Aorta (tissue), 5 donors: ENCODE data around the gene NCS1. TPM values are rescaled to one million over a fixed set of nuclear protein-coding genes. Genes with fewer than 3 reads are reported as not detected.
A peak's percentile ranks its signal among the peaks of the same experiment; 100 is the strongest.

Source experiments
- ATAC-seq: fragments of 200-7000 bp; cut with Tn5 transposase; one replicate; pipeline ENCODE4 v1.9.1; 2022; ENCODE audit warnings: moderate library complexity; ENCODE audit not compliant: low FRiP score
- DNase-seq, 2 donors: peaks; one replicate each; pipeline ENCODE4 v3.0.0-alpha.2; 2020
- H3K27ac ChIP-seq, 2 donors: one replicate each; pipeline ENCODE4 v1.5.1; 2013; ENCODE audit warnings: low read length in 2 of 2, mild to moderate bottlenecking in 2 of 2, moderate library complexity in 2 of 2, control low read depth in 1 of 2, inconsistent platforms in 1 of 2, low read depth in 1 of 2
- H3K27me3 ChIP-seq, 2 donors: one replicate each; pipeline ENCODE4 v1.6.1; 2013; ENCODE audit warnings: control low read depth in 1 of 2, low read length in 1 of 2, mild to moderate bottlenecking in 1 of 2, moderate library complexity in 1 of 2; ENCODE audit not compliant: insufficient read depth in 2 of 2, control insufficient read depth in 1 of 2
- H3K36me3 ChIP-seq, 2 donors: one replicate each; pipeline ENCODE4 v1.6.1; 2013; ENCODE audit warnings: control low read depth in 1 of 2, low read length in 1 of 2, mild to moderate bottlenecking in 1 of 2; ENCODE audit not compliant: insufficient read depth in 2 of 2, control insufficient read depth in 1 of 2
- H3K4me1 ChIP-seq, 2 donors: one replicate each; pipeline ENCODE4 v1.6.1; 2013; ENCODE audit warnings: low read length in 2 of 2, control low read depth in 1 of 2, mild to moderate bottlenecking in 1 of 2, moderate library complexity in 1 of 2; ENCODE audit not compliant: insufficient read depth in 2 of 2, control insufficient read depth in 1 of 2
- H3K4me3 ChIP-seq, 2 donors: one replicate each; pipeline ENCODE4 v1.5.1; 2013; ENCODE audit warnings: low read length in 2 of 2, control low read depth in 1 of 2, mild to moderate bottlenecking in 1 of 2
- H3K9me3 ChIP-seq: one replicate; pipeline ENCODE4 v1.6.1; 2013; ENCODE audit warnings: mild to moderate bottlenecking, low read length; ENCODE audit not compliant: control insufficient read depth
- WGBS, 2 donors: extraction: QIAGEN DNeasy Blood & Tissue Kit; methylation state at CpG; one replicate each; pipeline ENCODE4 v1.1.7; 2013; 5-methylcytosine and 5-hydroxymethylcytosine counted together
- intact Hi-C, 2 donors: fragments of 100-400 bp; cut with DNase I; formaldehyde crosslinking; loops; one replicate each; pipeline versions ENCODE4 v1.14.2 to v1.15.0; 2022
- polyA plus RNA-seq, 2 donors: library from polyadenylated mRNA; stranded (reverse); fragments of 200-250 nt; gene quantifications; one replicate each; pipeline ENCODE4 v1.2.3, GENCODE V29; 2013
- total RNA-seq, 2 donors: library from RNA; stranded (reverse); fragmentation: NEBNext Ultra II Directional; extraction: Animal tissue kit (Norgen Biotek cat#: 25700); gene quantifications; one replicate each; pipeline ENCODE4 v1.2.1, GENCODE V29; 2021
- donor health status: healthy with polysubstance abuse.
- donor health status: Bipolar disorder and iron deficiency.
- donor health status: DM: no; HTN: no; CAD: no.
- donor health status: DM: no; HTN: no; CAD: no.
- donor health status: DM: yes; HTN: yes; CAD: no.

The NCS1 gene
- total and polyA plus RNA-seq, 4 donors: 21.3 to 171 (median 47.4) TPM

DNA sequence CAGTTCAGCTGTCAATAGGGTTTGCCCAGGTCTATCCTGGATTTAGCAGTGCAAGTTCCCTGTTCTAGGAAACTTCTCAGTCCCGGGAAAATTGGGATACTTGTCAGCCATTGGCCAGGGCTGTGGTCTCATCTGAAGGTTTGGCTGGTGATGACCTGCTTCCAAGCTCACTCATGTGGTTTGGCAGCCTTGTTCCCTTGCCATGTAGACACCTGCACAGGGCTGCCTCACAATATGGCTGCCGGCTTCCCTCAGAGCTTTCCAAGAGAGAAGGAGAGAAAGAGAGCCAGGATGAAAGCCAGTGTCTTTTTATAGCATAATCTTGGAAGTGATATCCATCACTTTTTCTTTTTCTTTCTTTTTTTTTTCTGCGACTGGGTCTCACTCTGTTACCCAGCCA, 55.6 kb downstream of the NCS1 start:
- intact Hi-C loops: no loop called here
- H3K36me3 ChIP-seq: peaks cover 3% of the 10 kb centered on the region in 2 donors
- ATAC-seq (no peak), DNase-seq (peak in 1 of 2 donors; percentile 27)
- no peaks in the 10 kb centered on the region for H3K4me1 ChIP-seq
- H3K27me3 ChIP-seq: no peaks in the 10 kb centered on the region
- WGBS, 2 donors: 80 to 100% methylated on average over 3 of the region's 3 CpGs
- peaks cover 5% of the 10 kb centered on the region for H3K9me3 ChIP-seq
- H3K27ac ChIP-seq: no peak overlapping the region
- no peak overlapping the region for H3K4me3 ChIP-seq

DNA sequence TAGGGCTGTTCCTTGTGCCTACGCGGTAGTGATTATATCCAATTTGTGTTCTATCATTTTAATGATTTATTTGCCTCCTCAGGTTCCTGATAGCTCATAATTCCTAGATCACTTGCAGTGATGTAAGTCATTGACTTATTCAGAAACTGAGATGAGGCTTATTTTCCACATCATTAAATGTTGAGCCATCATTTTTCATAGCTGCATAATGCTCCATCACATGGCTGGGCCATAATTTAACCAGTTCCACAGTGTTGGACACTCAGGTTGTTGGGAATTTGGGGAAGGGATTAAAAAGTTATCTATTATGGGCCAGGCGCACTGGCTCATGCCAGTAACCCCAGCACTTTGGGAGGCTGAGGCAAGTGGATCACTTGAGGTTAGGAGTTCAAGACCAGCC, 57.6 kb downstream of the NCS1 start:
- no peak overlapping the region for H3K4me3 ChIP-seq
- H3K9me3 ChIP-seq: peaks cover 5% of the 10 kb centered on the region
- intact Hi-C loops: no loop called here
- WGBS, 2 donors: 66 to 100% methylated on average over 3 of the region's 3 CpGs
- no peaks in the 10 kb centered on the region for H3K4me1 ChIP-seq
- ATAC-seq: no peak
- no peak overlapping the region for H3K27ac ChIP-seq
- DNase-seq: no peak
- H3K27me3 ChIP-seq: no peaks in the 10 kb centered on the region
- H3K36me3 ChIP-seq: peaks cover 3 to 6% of the 10 kb centered on the region in 2 donors

DNA sequence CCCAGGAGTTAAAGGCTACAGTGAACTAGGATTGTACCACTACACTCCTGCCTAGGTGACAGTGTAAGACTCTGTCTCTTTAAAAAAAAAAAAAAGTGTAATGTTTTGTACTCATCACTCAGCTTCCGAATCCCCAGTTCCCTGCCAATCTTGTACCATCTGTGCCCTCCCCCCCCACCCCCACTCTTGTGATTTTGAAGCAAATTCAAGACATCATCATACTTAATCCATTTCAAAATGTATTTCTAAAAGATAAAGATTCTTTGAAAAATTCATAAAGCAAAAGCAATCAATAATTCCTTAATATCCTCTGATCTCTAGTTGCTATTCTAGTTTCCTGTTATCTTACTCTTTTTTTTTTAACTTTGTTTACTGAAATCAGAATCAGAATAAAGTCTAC, 58.4 kb downstream of the NCS1 start:
- no peak overlapping the region for H3K27ac ChIP-seq
- DNase-seq: no peak
- intact Hi-C loops: no loop called here
- 43 to 50% methylated on average over 1 of the region's 1 CpG for WGBS, 2 donors
- peaks cover 5% of the 10 kb centered on the region for H3K9me3 ChIP-seq
- H3K27me3 ChIP-seq: no peaks in the 10 kb centered on the region
- no peak for ATAC-seq
- H3K36me3 ChIP-seq: peaks cover 3 to 6% of the 10 kb centered on the region in 2 donors
- H3K4me1 ChIP-seq: no peaks in the 10 kb centered on the region
- no peak overlapping the region for H3K4me3 ChIP-seq

GRCh38 chr9:130232899-130233586, 60.8 kb downstream of the NCS1 start:
- WGBS, 2 donors: 75% methylated on average over 27 of the region's 27 CpGs
- intact Hi-C loops: no loop called here
- H3K36me3 ChIP-seq: peaks cover 0 to 4% of the 10 kb centered on the region in 2 donors
- DNase-seq: peak; percentile 44 to 74
- ATAC-seq: no peak
- no peaks in the 10 kb centered on the region for H3K9me3 ChIP-seq
- H3K4me1 ChIP-seq: no peaks in the 10 kb centered on the region
- H3K27me3 ChIP-seq: no peaks in the 10 kb centered on the region
- no peak overlapping the region for H3K4me3 ChIP-seq
- no peak overlapping the region for H3K27ac ChIP-seq

GRCh38 chr9:130233587-130233945, 61.4 kb downstream of the NCS1 start:
- intact Hi-C loops: no loop called here
- H3K36me3 ChIP-seq: peaks cover 0 to 4% of the 10 kb centered on the region in 2 donors
- no peak overlapping the region for H3K27ac ChIP-seq
- H3K4me3 ChIP-seq: no peak overlapping the region
- no peak for ATAC-seq
- no peaks in the 10 kb centered on the region for H3K4me1 ChIP-seq
- no peaks in the 10 kb centered on the region for H3K9me3 ChIP-seq
- DNase-seq: peak; percentile 30 to 38
- WGBS, 2 donors: 88 to 91% methylated on average over 8 of the region's 8 CpGs
- no peaks in the 10 kb centered on the region for H3K27me3 ChIP-seq

DNA sequence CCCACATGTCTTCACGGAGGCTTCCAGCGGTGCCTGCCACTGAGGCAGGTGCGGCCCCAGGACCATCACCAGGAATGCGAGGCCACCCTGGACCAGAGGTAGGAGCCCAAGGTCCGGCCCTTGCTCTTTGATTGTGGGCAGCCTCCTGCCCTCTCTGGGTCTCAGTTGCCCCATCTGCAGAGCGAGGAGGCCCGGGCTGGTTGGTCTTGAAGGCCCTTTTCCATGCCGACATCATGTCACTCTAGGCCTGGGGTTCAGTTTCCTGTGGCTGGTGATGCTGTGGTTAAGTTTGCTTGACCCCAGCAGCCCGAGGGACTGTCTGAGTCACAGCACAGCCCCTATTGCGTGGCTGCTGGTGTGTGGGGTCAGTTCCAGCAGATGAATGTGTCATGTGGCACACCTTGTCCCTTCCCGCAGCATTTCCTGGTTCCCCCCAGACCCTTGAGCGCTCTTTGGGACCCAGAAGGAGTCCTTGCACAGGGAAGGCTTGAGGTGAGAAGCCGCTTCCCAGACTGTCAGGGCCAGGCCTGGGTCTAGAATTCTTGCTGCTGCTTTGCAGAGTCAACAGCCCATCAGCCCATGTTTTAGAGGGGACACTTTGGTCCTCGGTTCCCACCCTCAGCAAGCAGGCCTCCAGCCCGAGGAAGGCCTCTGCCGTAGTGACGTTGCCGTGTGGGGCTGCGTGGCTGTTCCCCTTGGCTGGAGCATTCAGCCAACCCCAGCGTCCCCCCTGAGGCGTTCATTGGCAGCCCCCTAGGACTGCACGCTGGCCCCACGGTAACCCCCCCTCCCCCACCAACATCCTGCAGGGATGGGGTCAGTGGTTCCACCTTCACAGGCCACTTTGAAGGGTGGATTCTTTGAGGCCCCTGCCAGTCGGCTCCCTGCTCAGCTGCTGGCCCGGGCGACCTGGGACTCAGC, 62.4 kb downstream of the NCS1 start:
- H3K36me3 ChIP-seq: peaks cover 0 to 4% of the 10 kb centered on the region in 2 donors
- no peak overlapping the region for H3K4me3 ChIP-seq
- intact Hi-C loops: loop anchor here (2.0 to 5.0 kb wide), 3 partner anchors 24 to 77 kb away; partner anchors contain the start of gene NCS1 (in 1 of the 2)
- WGBS, 2 donors: 82 to 85% methylated on average over 26 of the region's 26 CpGs
- no peaks in the 10 kb centered on the region for H3K9me3 ChIP-seq
- no peak for ATAC-seq
- H3K27ac ChIP-seq: no peak overlapping the region
- H3K4me1 ChIP-seq: no peaks in the 10 kb centered on the region
- H3K27me3 ChIP-seq: no peaks in the 10 kb centered on the region
- peak in 1 of 2 donors; percentile 73 for DNase-seq

GRCh38 chr9:130235558-130236435, 63.6 kb downstream of the NCS1 start:
- no peaks in the 10 kb centered on the region for H3K27me3 ChIP-seq
- 4 to 8% methylated on average over 45 of the region's 45 CpGs for WGBS, 2 donors
- no peak overlapping the region for H3K4me3 ChIP-seq
- H3K4me1 ChIP-seq: no peaks in the 10 kb centered on the region
- peak; percentile 73 to 93 for DNase-seq
- no peak overlapping the region for H3K27ac ChIP-seq
- peaks cover 0 to 4% of the 10 kb centered on the region in 2 donors for H3K36me3 ChIP-seq
- peak; percentile 86 for ATAC-seq
- intact Hi-C loops: loop anchor here (1.0 to 5.0 kb wide), 6 partner anchors 25 to 129 kb away; partner anchors contain the start of gene NCS1 (in 1 of the 2)
- no peaks in the 10 kb centered on the region for H3K9me3 ChIP-seq

DNA sequence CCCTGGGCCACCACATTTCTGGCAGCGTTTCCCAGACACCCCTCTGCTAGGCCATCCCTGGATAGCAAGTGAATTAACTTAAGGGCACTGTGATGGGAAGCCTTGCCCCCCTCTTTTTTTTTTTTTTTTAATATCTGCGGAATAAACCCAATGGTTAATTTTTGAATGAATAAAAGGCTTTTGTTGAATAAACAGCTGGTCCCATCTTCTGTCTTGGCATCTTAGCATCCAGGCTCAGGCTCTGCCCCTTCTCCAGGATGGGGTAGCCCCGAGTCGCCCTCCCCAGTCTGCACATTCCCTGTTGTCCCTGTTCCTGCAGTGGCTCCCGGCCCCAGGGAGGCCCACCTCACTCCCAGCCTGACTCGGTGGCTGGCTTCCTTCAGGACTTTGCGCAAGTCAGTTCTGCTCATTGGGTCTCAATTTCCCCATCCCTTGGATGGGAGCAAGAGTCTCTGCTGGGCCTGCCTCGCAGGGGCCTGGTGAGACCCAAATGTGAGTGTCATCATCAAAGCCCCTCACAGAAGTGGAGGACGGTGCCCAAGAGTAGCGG, 64.3 kb downstream of the NCS1 start:
- H3K27ac ChIP-seq: no peak overlapping the region
- no peaks in the 10 kb centered on the region for H3K27me3 ChIP-seq
- DNase-seq (peak in 1 of 2 donors; percentile 39), ATAC-seq (no peak)
- no peaks in the 10 kb centered on the region for H3K4me1 ChIP-seq
- no peaks in the 10 kb centered on the region for H3K9me3 ChIP-seq
- WGBS, 2 donors: 54 to 56% methylated on average over 10 of the region's 10 CpGs
- H3K36me3 ChIP-seq: peaks cover 0 to 4% of the 10 kb centered on the region in 2 donors
- H3K4me3 ChIP-seq: no peak overlapping the region
- intact Hi-C loops: loop anchor here (1.0 to 5.0 kb wide), 5 partner anchors 64 to 130 kb away; partner anchors contain the start of gene NCS1 (in 1 of the 2)
